WTC11 (cell line): Measurements from ENCODE around the gene MGRN1. TPM values are rescaled to one million over a fixed set of nuclear protein-coding genes. Genes with fewer than 3 reads are reported as not detected.
A peak's percentile ranks its signal among the peaks of the same experiment; 100 is the strongest.

Experiments used
- ATAC-seq: fragments of 200-7000 bp; cut with Tn5 transposase; 2 replicates; pipeline ENCODE4 v1.10.0; 2021; ENCODE audit warnings: mild to moderate bottlenecking, moderate library complexity
- CTCF ChIA-PET: fragments of 300-600 bp; sonication (Branson Sonifier 250); formaldehyde crosslinking; loops from one replicate; lab custom pipeline; 2021; ENCODE audit warnings: antibody characterized with exemption; lab: Charles Lee
- POLR2A ChIA-PET: fragments of 350-600 bp; sonication (Branson Sonifier 250); formaldehyde crosslinking; loops from one replicate; lab custom pipeline; 2021; ENCODE audit warnings: antibody characterized with exemption; lab: Charles Lee
- DNase-seq: peaks from one replicate; pipeline ENCODE4 v3.0.0; 2021; ENCODE audit warnings: low spot score
- H3K27ac Mint-ChIP-seq: 2 replicates; pipeline ENCODE4 v1.8.0; 2021; ENCODE audit warnings: mixed read lengths
- H3K27me3 Mint-ChIP-seq: 2 replicates; pipeline ENCODE4 v1.8.0; 2021; ENCODE audit warnings: low read depth, mild to moderate bottlenecking, moderate library complexity, mixed read lengths
- H3K36me3 Mint-ChIP-seq: 2 replicates; pipeline ENCODE4 v1.8.0; 2021; ENCODE audit warnings: mixed read lengths
- H3K4me1 Mint-ChIP-seq: 2 replicates; pipeline ENCODE4 v1.8.0; 2022; ENCODE audit warnings: mixed read lengths
- H3K4me3 Mint-ChIP-seq: 2 replicates; pipeline ENCODE4 v1.8.0; 2021; ENCODE audit warnings: mild to moderate bottlenecking, moderate library complexity, mixed read lengths
- H3K9me3 Mint-ChIP-seq: 2 replicates; pipeline ENCODE4 v1.8.0; 2021; ENCODE audit warnings: mixed read lengths
- AFF4 ChIP-seq: sonication (generic); formaldehyde crosslinking; IDR thresholded peaks from 2 replicates; pipeline ENCODE4 v1.8.1; 2023; ENCODE audit warnings: mild to moderate bottlenecking, missing genetic modification reagents, borderline replicate concordance
- FOXK1 ChIP-seq: sonication (generic); formaldehyde crosslinking; IDR thresholded peaks from 2 replicates; pipeline ENCODE4 v1.8.0; 2022; ENCODE audit warnings: mild to moderate bottlenecking, moderate library complexity, missing genetic modification reagents
- FOXP4 ChIP-seq: sonication (generic); formaldehyde crosslinking; IDR thresholded peaks from 2 replicates; pipeline ENCODE4 v1.8.0; 2022; ENCODE audit warnings: mild to moderate bottlenecking, missing genetic modification reagents
- HMGXB4 ChIP-seq: sonication (generic); formaldehyde crosslinking; IDR thresholded peaks from 2 replicates; pipeline ENCODE4 v1.8.1; 2023; ENCODE audit warnings: mild to moderate bottlenecking, moderate library complexity, missing genetic modification reagents
- MLX ChIP-seq: sonication (generic); formaldehyde crosslinking; IDR thresholded peaks from 2 replicates; pipeline ENCODE4 v1.8.1; 2023; ENCODE audit warnings: mild to moderate bottlenecking, missing genetic modification reagents, moderate library complexity
- SMAD4 ChIP-seq: sonication (generic); formaldehyde crosslinking; IDR thresholded peaks from 2 replicates; pipeline ENCODE4 v1.8.0; 2022; ENCODE audit warnings: mild to moderate bottlenecking, missing genetic modification reagents
- TP53 ChIP-seq: sonication (generic); formaldehyde crosslinking; IDR thresholded peaks from 2 replicates; pipeline ENCODE4 v1.8.1; 2023; ENCODE audit warnings: mild to moderate bottlenecking, missing genetic modification reagents
- ZNF219 ChIP-seq: sonication (generic); formaldehyde crosslinking; IDR thresholded peaks from 2 replicates; pipeline ENCODE4 v1.8.0; 2023; ENCODE audit warnings: missing genetic modification reagents, mild to moderate bottlenecking, borderline replicate concordance
- ZNF396 ChIP-seq: fragments of 250-450 bp; sonication (Bioruptor Pico); IDR thresholded peaks from 2 replicates; pipeline ENCODE4 v1.8.0; 2021; ENCODE audit warnings: mild to moderate bottlenecking, moderate library complexity, borderline replicate concordance
- total RNA-seq: library from RNA; stranded (reverse); gene quantifications from 3 replicates; pipeline ENCODE4 v1.2.3, GENCODE V29; 2021
- TF ChIP-seq, protein P1 (sequence below): sonication (generic); formaldehyde crosslinking; IDR thresholded peaks from 2 replicates; pipeline ENCODE4 v1.8.0; 2023; ENCODE audit warnings: mild to moderate bottlenecking, missing genetic modification reagents
- TF ChIP-seq, protein P2 (sequence below): sonication (generic); formaldehyde crosslinking; IDR thresholded peaks from 2 replicates; pipeline ENCODE4 v1.8.1; 2023; ENCODE audit warnings: mild to moderate bottlenecking, missing genetic modification reagents

Gene MGRN1
- total RNA-seq, 1 experiment from 2014 or later: 88.8 TPM

- TF ChIP-seq, protein P1, sequence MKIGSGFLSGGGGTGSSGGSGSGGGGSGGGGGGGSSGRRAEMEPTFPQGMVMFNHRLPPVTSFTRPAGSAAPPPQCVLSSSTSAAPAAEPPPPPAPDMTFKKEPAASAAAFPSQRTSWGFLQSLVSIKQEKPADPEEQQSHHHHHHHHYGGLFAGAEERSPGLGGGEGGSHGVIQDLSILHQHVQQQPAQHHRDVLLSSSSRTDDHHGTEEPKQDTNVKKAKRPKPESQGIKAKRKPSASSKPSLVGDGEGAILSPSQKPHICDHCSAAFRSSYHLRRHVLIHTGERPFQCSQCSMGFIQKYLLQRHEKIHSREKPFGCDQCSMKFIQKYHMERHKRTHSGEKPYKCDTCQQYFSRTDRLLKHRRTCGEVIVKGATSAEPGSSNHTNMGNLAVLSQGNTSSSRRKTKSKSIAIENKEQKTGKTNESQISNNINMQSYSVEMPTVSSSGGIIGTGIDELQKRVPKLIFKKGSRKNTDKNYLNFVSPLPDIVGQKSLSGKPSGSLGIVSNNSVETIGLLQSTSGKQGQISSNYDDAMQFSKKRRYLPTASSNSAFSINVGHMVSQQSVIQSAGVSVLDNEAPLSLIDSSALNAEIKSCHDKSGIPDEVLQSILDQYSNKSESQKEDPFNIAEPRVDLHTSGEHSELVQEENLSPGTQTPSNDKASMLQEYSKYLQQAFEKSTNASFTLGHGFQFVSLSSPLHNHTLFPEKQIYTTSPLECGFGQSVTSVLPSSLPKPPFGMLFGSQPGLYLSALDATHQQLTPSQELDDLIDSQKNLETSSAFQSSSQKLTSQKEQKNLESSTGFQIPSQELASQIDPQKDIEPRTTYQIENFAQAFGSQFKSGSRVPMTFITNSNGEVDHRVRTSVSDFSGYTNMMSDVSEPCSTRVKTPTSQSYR (CRISPR knock-in tag): no peak
- TF ChIP-seq ZNF219 (CRISPR knock-in tag) (no peak), AFF4 (CRISPR knock-in tag) (no peak), SMAD4 (CRISPR knock-in tag) (no peak), ZNF396 (CRISPR knock-in tag) (no peak), MLX (CRISPR knock-in tag) (no peak), TP53 (CRISPR knock-in tag) (no peak)
Measured at GRCh38 chr16:4709481-4709880, 84.9 kb downstream of the MGRN1 start (continued).

DNA sequence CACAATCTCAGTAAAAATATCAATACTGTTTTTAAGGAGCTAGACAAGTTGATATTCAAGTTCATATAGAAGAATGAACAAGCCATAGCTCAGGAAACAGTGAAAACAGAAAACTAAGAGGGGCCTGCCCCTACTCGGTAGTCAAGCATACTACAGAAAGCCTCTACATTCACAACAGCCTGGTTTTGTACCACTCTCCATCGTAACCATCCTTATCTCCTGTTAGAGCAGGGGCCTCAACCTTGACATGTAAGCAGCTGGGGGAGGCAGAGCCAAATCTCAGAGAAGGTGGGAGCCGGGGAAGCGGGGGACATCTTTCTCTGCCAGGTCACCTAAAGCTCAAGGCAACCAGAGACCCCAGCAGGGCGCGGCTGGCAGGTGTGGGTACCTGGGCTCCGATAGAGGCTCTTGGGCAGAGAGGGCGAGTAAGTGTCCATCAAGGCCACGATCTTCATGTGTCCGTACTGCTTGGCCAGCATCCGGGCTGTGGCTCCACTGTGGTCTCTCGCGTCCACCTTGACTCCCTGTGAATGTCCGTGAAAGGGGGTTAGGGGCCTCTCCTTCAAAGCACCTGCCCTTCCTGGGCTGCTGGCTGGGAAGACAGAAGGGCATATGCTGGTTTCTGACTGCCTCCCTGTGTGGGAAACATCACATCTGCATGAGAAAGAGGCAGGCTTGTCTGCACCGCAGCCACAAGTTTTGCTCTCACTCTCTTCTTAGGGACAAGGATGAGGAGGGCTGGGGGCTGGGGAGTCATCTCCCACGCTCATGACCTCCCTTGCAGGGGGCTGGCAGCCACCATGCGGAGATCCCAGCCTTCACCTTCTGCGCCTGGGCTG, 89.3 kb downstream of the MGRN1 start:
- peak; percentile 89 for ATAC-seq
- Mint-ChIP-seq H3K36me3 (peaks cover 40% of the 10 kb centered on the region), H3K9me3 (no peaks in the 10 kb centered on the region), H3K27me3 (no peaks in the 10 kb centered on the region), H3K27ac (peak overlapping the region; percentile 97), H3K4me3 (no peak overlapping the region), H3K4me1 (peaks cover 29% of the 10 kb centered on the region)
- peak; percentile 55 for DNase-seq
- ChIA-PET POLR2A (no interaction called here), CTCF (interaction anchor here (0.8 to 1.8 kb wide), 3 partner anchors 18 to 63 kb away, joined by 3 to 6 read pairs (median 3); no protein-coding TSS in a partner anchor)
- TF ChIP-seq FOXK1 (CRISPR knock-in tag): 0 out of 2 replicates have a peak, but pooled peaks have one; percentile 36
- TF ChIP-seq FOXP4 (CRISPR knock-in tag): 0 out of 2 replicates have a peak, but pooled peaks have one; percentile 35
- TF ChIP-seq, protein P2, sequence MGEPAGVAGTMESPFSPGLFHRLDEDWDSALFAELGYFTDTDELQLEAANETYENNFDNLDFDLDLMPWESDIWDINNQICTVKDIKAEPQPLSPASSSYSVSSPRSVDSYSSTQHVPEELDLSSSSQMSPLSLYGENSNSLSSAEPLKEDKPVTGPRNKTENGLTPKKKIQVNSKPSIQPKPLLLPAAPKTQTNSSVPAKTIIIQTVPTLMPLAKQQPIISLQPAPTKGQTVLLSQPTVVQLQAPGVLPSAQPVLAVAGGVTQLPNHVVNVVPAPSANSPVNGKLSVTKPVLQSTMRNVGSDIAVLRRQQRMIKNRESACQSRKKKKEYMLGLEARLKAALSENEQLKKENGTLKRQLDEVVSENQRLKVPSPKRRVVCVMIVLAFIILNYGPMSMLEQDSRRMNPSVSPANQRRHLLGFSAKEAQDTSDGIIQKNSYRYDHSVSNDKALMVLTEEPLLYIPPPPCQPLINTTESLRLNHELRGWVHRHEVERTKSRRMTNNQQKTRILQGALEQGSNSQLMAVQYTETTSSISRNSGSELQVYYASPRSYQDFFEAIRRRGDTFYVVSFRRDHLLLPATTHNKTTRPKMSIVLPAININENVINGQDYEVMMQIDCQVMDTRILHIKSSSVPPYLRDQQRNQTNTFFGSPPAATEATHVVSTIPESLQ (CRISPR knock-in tag): no peak
- no peak for TF ChIP-seq HMGXB4 (CRISPR knock-in tag)
